ENCODE results near the gene SLC25A13.

The SLC25A13 gene

DNA sequence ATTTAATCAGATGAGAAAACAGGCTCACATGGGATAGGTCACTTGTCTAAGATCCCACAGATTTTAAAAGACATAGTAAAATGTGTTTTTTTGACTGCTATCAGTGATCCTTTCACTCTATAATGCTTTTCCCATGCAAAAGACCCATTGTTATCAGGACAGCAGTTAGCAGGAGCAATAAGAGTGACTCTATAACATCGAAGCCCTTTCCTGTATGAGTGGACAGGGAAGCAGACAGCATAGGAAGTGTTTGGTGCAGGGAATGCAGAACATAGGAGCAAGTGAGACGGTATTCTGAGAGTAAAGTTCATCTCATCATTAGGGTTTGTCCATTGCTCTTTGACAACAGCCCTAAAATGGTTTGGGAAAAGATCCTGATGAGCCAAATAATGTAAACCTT lies 68.5 kb downstream of the SLC25A13 start:
- H3K4me1 ChIP-seq (ENCODE audit: control insufficient read depth, insufficient read depth, low read length, poor library complexity, severe bottlenecking): no peaks in the 10 kb centered on the region
- no peak for DNase-seq
- no peak overlapping the region for H3K4me3 ChIP-seq (ENCODE audit: insufficient read depth, low read depth, low read length, poor library complexity, severe bottlenecking)
- H3K27me3 ChIP-seq (replicated peaks; ENCODE audit: control insufficient read depth, insufficient read depth, low read length, poor library complexity, severe bottlenecking): no peaks in the 10 kb centered on the region
- H3K36me3 ChIP-seq (ENCODE audit: control insufficient read depth, insufficient read depth, low read length): no peaks in the 10 kb centered on the region
- H3K9me3 ChIP-seq (ENCODE audit: control insufficient read depth, low read length): no peaks in the 10 kb centered on the region
- H3K27ac ChIP-seq (ENCODE audit: insufficient read depth, low read length, poor library complexity, severe bottlenecking): no peak overlapping the region

DNA sequence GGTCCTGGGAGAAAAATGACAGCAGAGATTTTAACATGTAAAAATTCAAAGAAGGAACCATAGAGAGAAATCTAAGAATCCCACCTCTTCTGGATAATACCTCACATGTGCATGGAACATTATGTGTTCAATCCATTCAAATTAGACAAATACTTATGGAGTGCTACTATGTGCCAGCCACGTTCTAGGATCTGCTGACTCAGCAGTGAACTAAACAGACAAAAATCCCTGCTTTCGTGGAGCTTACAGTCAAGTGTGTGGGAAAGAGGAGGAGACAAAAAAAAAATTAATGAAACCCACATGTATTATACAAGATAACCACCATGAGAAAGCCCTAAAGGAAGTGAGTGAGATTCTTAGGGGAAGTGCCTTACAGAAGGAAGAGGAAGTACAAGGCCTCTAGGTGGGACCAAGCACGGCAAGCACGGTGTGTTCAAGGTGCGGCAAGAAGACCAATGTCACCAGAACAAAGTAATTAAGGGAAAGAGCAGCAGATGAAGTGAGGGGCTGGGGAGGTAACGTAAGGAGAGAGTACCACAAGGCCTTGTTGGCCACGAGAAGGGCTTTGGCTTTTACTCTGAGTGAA lies 71.0 kb downstream of the SLC25A13 start:
- Histone ChIP-seq H3K9me3 (ENCODE audit: control insufficient read depth, low read length) (no peaks in the 10 kb centered on the region), H3K27me3 (replicated peaks; ENCODE audit: control insufficient read depth, insufficient read depth, low read length, poor library complexity, severe bottlenecking) (no peaks in the 10 kb centered on the region), H3K27ac (ENCODE audit: insufficient read depth, low read length, poor library complexity, severe bottlenecking) (no peak overlapping the region), H3K4me3 (ENCODE audit: insufficient read depth, low read depth, low read length, poor library complexity, severe bottlenecking) (no peak overlapping the region), H3K4me1 (ENCODE audit: control insufficient read depth, insufficient read depth, low read length, poor library complexity, severe bottlenecking) (no peaks in the 10 kb centered on the region), H3K36me3 (ENCODE audit: control insufficient read depth, insufficient read depth, low read length) (no peaks in the 10 kb centered on the region)
- no peak for DNase-seq

DNA sequence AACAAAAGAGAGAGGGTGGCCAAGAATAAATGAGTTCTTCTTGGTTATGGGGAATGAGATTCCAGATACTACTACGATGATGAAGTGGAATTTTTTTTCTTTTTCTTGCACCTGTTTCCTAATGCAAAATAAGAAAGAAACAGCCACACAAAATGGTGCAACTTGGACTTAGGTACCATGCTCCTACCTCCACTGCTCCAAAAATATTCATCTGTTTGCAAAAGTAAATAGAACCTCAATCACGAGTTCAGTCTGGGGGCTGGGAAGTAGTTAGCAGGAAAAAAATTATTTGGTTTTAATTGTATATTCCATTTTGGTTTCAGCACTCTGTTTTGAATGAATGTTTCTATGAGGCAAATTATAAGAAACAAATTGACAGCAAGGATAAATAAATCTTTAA lies 73.5 kb downstream of the SLC25A13 start:
- no peaks in the 10 kb centered on the region for H3K9me3 ChIP-seq (ENCODE audit: control insufficient read depth, low read length)
- H3K27me3 ChIP-seq (replicated peaks; ENCODE audit: control insufficient read depth, insufficient read depth, low read length, poor library complexity, severe bottlenecking): no peaks in the 10 kb centered on the region
- H3K4me1 ChIP-seq (ENCODE audit: control insufficient read depth, insufficient read depth, low read length, poor library complexity, severe bottlenecking): no peaks in the 10 kb centered on the region
- H3K27ac ChIP-seq (ENCODE audit: insufficient read depth, low read length, poor library complexity, severe bottlenecking): no peak overlapping the region
- no peak for DNase-seq
- no peak overlapping the region for H3K4me3 ChIP-seq (ENCODE audit: insufficient read depth, low read depth, low read length, poor library complexity, severe bottlenecking)
- H3K36me3 ChIP-seq (ENCODE audit: control insufficient read depth, insufficient read depth, low read length): no peaks in the 10 kb centered on the region

- Histone ChIP-seq H3K4me1 (ENCODE audit: control insufficient read depth, insufficient read depth, low read length, poor library complexity, severe bottlenecking) (no peaks in the 10 kb centered on the region), H3K36me3 (ENCODE audit: control insufficient read depth, insufficient read depth, low read length) (no peaks in the 10 kb centered on the region), H3K4me3 (ENCODE audit: insufficient read depth, low read depth, low read length, poor library complexity, severe bottlenecking) (no peak overlapping the region), H3K27ac (ENCODE audit: insufficient read depth, low read length, poor library complexity, severe bottlenecking) (no peak overlapping the region), H3K27me3 (replicated peaks; ENCODE audit: control insufficient read depth, insufficient read depth, low read length, poor library complexity, severe bottlenecking) (no peaks in the 10 kb centered on the region), H3K9me3 (ENCODE audit: control insufficient read depth, low read length) (no peaks in the 10 kb centered on the region)
- DNase-seq: no peak
Observed at GRCh38 chr7:96246919-96247318, 75.0 kb downstream of the SLC25A13 start.

GRCh38 chr7:96244992-96245292 lies 77.0 kb downstream of the SLC25A13 start:
- Histone ChIP-seq H3K4me1 (ENCODE audit: control insufficient read depth, insufficient read depth, low read length, poor library complexity, severe bottlenecking) (no peaks in the 10 kb centered on the region), H3K9me3 (ENCODE audit: control insufficient read depth, low read length) (no peaks in the 10 kb centered on the region), H3K27me3 (replicated peaks; ENCODE audit: control insufficient read depth, insufficient read depth, low read length, poor library complexity, severe bottlenecking) (no peaks in the 10 kb centered on the region), H3K4me3 (ENCODE audit: insufficient read depth, low read depth, low read length, poor library complexity, severe bottlenecking) (no peak overlapping the region), H3K27ac (ENCODE audit: insufficient read depth, low read length, poor library complexity, severe bottlenecking) (no peak overlapping the region), H3K36me3 (ENCODE audit: control insufficient read depth, insufficient read depth, low read length) (no peaks in the 10 kb centered on the region)
- DNase-seq: no peak

DNA sequence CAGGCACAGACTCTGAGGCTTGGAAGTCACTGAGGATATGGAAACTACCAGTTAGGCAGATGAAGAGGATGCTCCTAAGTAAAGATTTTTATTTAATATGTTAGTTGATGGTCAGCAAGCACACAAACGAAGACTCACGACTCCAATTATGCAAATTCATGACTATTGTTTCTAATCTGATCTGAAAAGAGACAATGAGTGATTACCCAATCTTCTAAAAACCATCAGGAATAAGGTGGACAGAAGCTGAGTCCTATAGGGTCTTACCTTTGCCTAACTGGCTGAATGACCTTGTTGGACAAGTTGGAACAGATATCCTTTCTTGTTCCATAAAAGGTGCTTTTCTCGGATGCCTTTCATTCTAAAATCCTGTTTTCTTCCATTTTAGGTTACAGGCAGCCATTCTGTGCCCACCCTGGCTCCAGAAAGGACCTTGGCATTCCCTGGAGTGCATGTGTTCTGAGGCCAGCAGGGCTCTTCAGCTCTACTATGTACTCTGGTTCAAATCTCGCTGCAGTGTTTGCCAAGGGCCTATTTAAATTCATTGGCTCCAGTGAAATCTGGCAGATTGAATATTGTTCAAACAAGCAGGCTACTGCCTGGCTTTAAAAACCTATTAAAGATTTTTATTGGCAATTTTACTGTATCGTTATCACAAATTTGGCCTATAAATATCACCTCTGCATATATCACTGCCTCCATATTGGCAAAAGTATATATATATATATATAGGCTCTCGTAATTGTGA lies 77.5 kb downstream of the SLC25A13 start:
- H3K9me3 ChIP-seq (ENCODE audit: control insufficient read depth, low read length): no peaks in the 10 kb centered on the region
- no peaks in the 10 kb centered on the region for H3K4me1 ChIP-seq (ENCODE audit: control insufficient read depth, insufficient read depth, low read length, poor library complexity, severe bottlenecking)
- H3K27me3 ChIP-seq (replicated peaks; ENCODE audit: control insufficient read depth, insufficient read depth, low read length, poor library complexity, severe bottlenecking): no peaks in the 10 kb centered on the region
- no peak for DNase-seq
- no peak overlapping the region for H3K27ac ChIP-seq (ENCODE audit: insufficient read depth, low read length, poor library complexity, severe bottlenecking)
- no peak overlapping the region for H3K4me3 ChIP-seq (ENCODE audit: insufficient read depth, low read depth, low read length, poor library complexity, severe bottlenecking)
- H3K36me3 ChIP-seq (ENCODE audit: control insufficient read depth, insufficient read depth, low read length): no peaks in the 10 kb centered on the region

GRCh38 chr7:96243241-96243640 lies 78.7 kb downstream of the SLC25A13 start:
- no peaks in the 10 kb centered on the region for H3K36me3 ChIP-seq (ENCODE audit: control insufficient read depth, insufficient read depth, low read length)
- H3K9me3 ChIP-seq (ENCODE audit: control insufficient read depth, low read length): no peaks in the 10 kb centered on the region
- H3K4me1 ChIP-seq (ENCODE audit: control insufficient read depth, insufficient read depth, low read length, poor library complexity, severe bottlenecking): no peaks in the 10 kb centered on the region
- H3K27me3 ChIP-seq (replicated peaks; ENCODE audit: control insufficient read depth, insufficient read depth, low read length, poor library complexity, severe bottlenecking): no peaks in the 10 kb centered on the region
- H3K27ac ChIP-seq (ENCODE audit: insufficient read depth, low read length, poor library complexity, severe bottlenecking): no peak overlapping the region
- no peak overlapping the region for H3K4me3 ChIP-seq (ENCODE audit: insufficient read depth, low read depth, low read length, poor library complexity, severe bottlenecking)
- no peak for DNase-seq

- Histone ChIP-seq H3K4me1 (ENCODE audit: control insufficient read depth, insufficient read depth, low read length, poor library complexity, severe bottlenecking) (no peaks in the 10 kb centered on the region), H3K27me3 (replicated peaks; ENCODE audit: control insufficient read depth, insufficient read depth, low read length, poor library complexity, severe bottlenecking) (no peaks in the 10 kb centered on the region), H3K36me3 (ENCODE audit: control insufficient read depth, insufficient read depth, low read length) (no peaks in the 10 kb centered on the region), H3K4me3 (ENCODE audit: insufficient read depth, low read depth, low read length, poor library complexity, severe bottlenecking) (no peak overlapping the region), H3K27ac (ENCODE audit: insufficient read depth, low read length, poor library complexity, severe bottlenecking) (no peak overlapping the region), H3K9me3 (ENCODE audit: control insufficient read depth, low read length) (no peaks in the 10 kb centered on the region)
- no peak for DNase-seq
Observed at GRCh38 chr7:96241855-96242254, 80.0 kb downstream of the SLC25A13 start.

- DNase-seq: no peak
- no peaks in the 10 kb centered on the region for H3K4me1 ChIP-seq (ENCODE audit: control insufficient read depth, insufficient read depth, low read length, poor library complexity, severe bottlenecking)
- no peaks in the 10 kb centered on the region for H3K27me3 ChIP-seq (replicated peaks; ENCODE audit: control insufficient read depth, insufficient read depth, low read length, poor library complexity, severe bottlenecking)
- no peak overlapping the region for H3K27ac ChIP-seq (ENCODE audit: insufficient read depth, low read length, poor library complexity, severe bottlenecking)
- H3K9me3 ChIP-seq (ENCODE audit: control insufficient read depth, low read length): no peaks in the 10 kb centered on the region
- H3K4me3 ChIP-seq (ENCODE audit: insufficient read depth, low read depth, low read length, poor library complexity, severe bottlenecking): no peak overlapping the region
- H3K36me3 ChIP-seq (ENCODE audit: control insufficient read depth, insufficient read depth, low read length): no peaks in the 10 kb centered on the region
Observed at GRCh38 chr7:96238976-96239766, 82.7 kb downstream of the SLC25A13 start.

DNA sequence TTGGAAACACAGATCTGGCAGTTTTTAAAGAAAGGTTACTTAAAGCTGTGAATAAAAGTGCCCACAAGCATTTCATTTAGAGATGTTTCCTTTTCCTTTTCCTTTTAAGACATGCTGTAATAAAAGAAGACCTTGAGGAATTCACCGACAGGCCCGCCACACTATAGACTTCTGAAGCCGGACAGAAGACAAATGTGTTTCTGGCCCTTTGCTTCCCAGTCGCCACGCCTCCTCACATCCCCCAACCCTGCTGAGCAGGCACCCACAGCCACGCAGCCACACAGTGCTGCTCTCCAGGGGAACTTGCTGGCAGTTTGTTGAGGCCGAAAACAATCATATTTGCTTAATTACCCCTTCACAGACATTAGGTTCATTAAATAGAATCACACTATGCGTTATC lies 83.4 kb downstream of the SLC25A13 start:
- Histone ChIP-seq H3K4me3 (ENCODE audit: insufficient read depth, low read depth, low read length, poor library complexity, severe bottlenecking) (no peak overlapping the region), H3K27me3 (replicated peaks; ENCODE audit: control insufficient read depth, insufficient read depth, low read length, poor library complexity, severe bottlenecking) (no peaks in the 10 kb centered on the region), H3K36me3 (ENCODE audit: control insufficient read depth, insufficient read depth, low read length) (no peaks in the 10 kb centered on the region), H3K9me3 (ENCODE audit: control insufficient read depth, low read length) (no peaks in the 10 kb centered on the region), H3K4me1 (ENCODE audit: control insufficient read depth, insufficient read depth, low read length, poor library complexity, severe bottlenecking) (no peaks in the 10 kb centered on the region), H3K27ac (ENCODE audit: insufficient read depth, low read length, poor library complexity, severe bottlenecking) (no peak overlapping the region)
- no peak for DNase-seq
